Measurements from ENCODE around the gene CMIP. TPM values are rescaled to one million over a fixed set of nuclear protein-coding genes. Genes with fewer than 3 reads are reported as not detected.

Gene CMIP
- total and polyA plus RNA-seq, 3 donors from 2014 or later: 34.9 to 72.5 (median 42.0) TPM

- intact Hi-C loops (cut with DNase I; ENCODE audit: low total_unique reads): no loop called here
- no peak overlapping the region for H3K4me3 ChIP-seq
- peaks cover 5% of the 10 kb centered on the region for H3K4me1 ChIP-seq
- H3K27ac ChIP-seq: no peak overlapping the region
- H3K9me3 ChIP-seq: no peaks in the 10 kb centered on the region
- no peaks in the 10 kb centered on the region for H3K27me3 ChIP-seq
- H3K36me3 ChIP-seq (ENCODE audit: low read depth, missing control alignments): no peaks in the 10 kb centered on the region
- WGBS, 2 donors: 93% methylated on average over 16 of the region's 16 CpGs
- no peak for DNase-seq
- TF ChIP-seq POLR2A (IDR thresholded peaks at IDR 0.05): no peak
- TF ChIP-seq, protein P1, sequence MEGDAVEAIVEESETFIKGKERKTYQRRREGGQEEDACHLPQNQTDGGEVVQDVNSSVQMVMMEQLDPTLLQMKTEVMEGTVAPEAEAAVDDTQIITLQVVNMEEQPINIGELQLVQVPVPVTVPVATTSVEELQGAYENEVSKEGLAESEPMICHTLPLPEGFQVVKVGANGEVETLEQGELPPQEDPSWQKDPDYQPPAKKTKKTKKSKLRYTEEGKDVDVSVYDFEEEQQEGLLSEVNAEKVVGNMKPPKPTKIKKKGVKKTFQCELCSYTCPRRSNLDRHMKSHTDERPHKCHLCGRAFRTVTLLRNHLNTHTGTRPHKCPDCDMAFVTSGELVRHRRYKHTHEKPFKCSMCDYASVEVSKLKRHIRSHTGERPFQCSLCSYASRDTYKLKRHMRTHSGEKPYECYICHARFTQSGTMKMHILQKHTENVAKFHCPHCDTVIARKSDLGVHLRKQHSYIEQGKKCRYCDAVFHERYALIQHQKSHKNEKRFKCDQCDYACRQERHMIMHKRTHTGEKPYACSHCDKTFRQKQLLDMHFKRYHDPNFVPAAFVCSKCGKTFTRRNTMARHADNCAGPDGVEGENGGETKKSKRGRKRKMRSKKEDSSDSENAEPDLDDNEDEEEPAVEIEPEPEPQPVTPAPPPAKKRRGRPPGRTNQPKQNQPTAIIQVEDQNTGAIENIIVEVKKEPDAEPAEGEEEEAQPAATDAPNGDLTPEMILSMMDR (IDR thresholded peaks at IDR 0.05): no peak
Measured at GRCh38 chr16:81530296-81530721, 85.7 kb downstream of the CMIP start.

- Histone ChIP-seq H3K4me3 (no peak overlapping the region), H3K36me3 (ENCODE audit: low read depth, missing control alignments) (no peaks in the 10 kb centered on the region), H3K27ac (no peak overlapping the region), H3K4me1 (peaks cover 5% of the 10 kb centered on the region), H3K9me3 (no peaks in the 10 kb centered on the region), H3K27me3 (no peaks in the 10 kb centered on the region)
- DNase-seq: no peak
- intact Hi-C loops (cut with DNase I; ENCODE audit: low total_unique reads): no loop called here
- 93 to 94% methylated on average over 12 of the region's 12 CpGs for WGBS, 2 donors
- TF ChIP-seq POLR2A (IDR thresholded peaks at IDR 0.05): no peak
- TF ChIP-seq, protein P1 (IDR thresholded peaks at IDR 0.05): no peak
Measured at GRCh38 chr16:81530814-81531213, 86.2 kb downstream of the CMIP start.

DNA sequence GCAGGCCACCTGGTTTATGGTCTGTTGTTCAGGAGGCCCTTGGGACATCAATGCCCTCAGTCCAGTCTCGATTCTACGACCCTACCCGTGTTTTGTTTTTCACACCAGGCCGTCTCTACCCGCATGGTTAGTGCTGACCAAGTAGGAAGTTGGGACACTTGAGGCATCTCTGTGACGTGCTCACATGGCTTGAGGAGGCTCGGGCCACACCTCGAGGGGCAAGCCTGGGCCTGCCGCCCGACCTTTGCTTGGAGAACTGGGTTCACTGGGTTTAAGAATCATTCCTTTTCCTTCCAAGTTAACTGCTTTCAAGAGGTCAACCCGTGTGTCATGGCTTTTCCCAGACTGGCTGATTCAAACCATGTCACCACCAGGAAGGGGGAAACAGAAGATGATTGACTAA, 86.8 kb downstream of the CMIP start:
- Histone ChIP-seq H3K9me3 (no peaks in the 10 kb centered on the region), H3K27ac (no peak overlapping the region)

GRCh38 chr16:81532491-81533174, 88.0 kb downstream of the CMIP start:
- TF ChIP-seq, protein P1 (IDR thresholded peaks at IDR 0.05): no peak
- TF ChIP-seq POLR2A (IDR thresholded peaks at IDR 0.05): no peak
- Histone ChIP-seq H3K27ac (no peak overlapping the region), H3K4me3 (no peak overlapping the region), H3K4me1 (no peaks in the 10 kb centered on the region), H3K9me3 (no peaks in the 10 kb centered on the region), H3K27me3 (no peaks in the 10 kb centered on the region), H3K36me3 (ENCODE audit: low read depth, missing control alignments) (no peaks in the 10 kb centered on the region)
- DNase-seq: no peak
- WGBS, 2 donors: 63 to 88% methylated on average over 8 to 19 of the region's 19 CpGs
- intact Hi-C loops (cut with DNase I; ENCODE audit: low total_unique reads): no loop called here

More for the DNA sequence above, 86.8 kb downstream of the CMIP start:
- H3K36me3 ChIP-seq (ENCODE audit: low read depth, missing control alignments): no peaks in the 10 kb centered on the region
- 90 to 93% methylated on average over 11 of the region's 11 CpGs for WGBS, 2 donors
- H3K4me1 ChIP-seq: peaks cover 2% of the 10 kb centered on the region
- no peaks in the 10 kb centered on the region for H3K27me3 ChIP-seq
- no peak overlapping the region for H3K4me3 ChIP-seq
- no peak for TF ChIP-seq POLR2A (IDR thresholded peaks at IDR 0.05)
- TF ChIP-seq, protein P1 (IDR thresholded peaks at IDR 0.05): no peak
- intact Hi-C loops (cut with DNase I; ENCODE audit: low total_unique reads): no loop called here
- DNase-seq: no peak

DNA sequence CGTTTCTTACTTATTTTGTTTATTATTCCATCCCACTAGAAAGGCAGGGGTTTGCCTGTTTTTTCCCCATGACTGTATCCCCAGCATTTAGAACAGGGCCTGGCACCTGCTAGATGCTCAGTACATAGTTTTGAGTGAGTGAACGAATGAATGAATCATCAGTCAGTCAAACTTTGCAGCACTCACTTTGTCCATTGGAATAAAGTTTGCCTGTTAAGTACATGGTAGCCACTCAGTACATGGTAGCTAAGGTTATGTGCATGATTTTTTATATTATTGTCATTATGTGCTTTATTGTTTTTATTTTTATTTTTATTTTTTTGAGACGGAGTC, 88.5 kb downstream of the CMIP start:
- TF ChIP-seq POLR2A (IDR thresholded peaks at IDR 0.05): no peak
- TF ChIP-seq, protein P1 (IDR thresholded peaks at IDR 0.05): no peak
- Histone ChIP-seq H3K36me3 (ENCODE audit: low read depth, missing control alignments) (no peaks in the 10 kb centered on the region), H3K27me3 (no peaks in the 10 kb centered on the region), H3K9me3 (no peaks in the 10 kb centered on the region), H3K4me3 (no peak overlapping the region), H3K27ac (no peak overlapping the region), H3K4me1 (no peaks in the 10 kb centered on the region)
- no peak for DNase-seq
- intact Hi-C loops (cut with DNase I; ENCODE audit: low total_unique reads): no loop called here
- WGBS, 2 donors: 74 to 89% methylated on average over 3 of the region's 3 CpGs
